ENCODE measurements around the gene MACROD1. TPM values are rescaled to one million over a fixed set of nuclear protein-coding genes. Genes with fewer than 3 reads are reported as not detected.
"Not testable (repeated sequence)": the region's sequence is repeated elsewhere in the genome, so short reads cannot be mapped to it uniquely, and the experiment has no call there.

Gene MACROD1
- total RNA-seq, 1 donor from 2014 or later = 61.4 TPM

DNA sequence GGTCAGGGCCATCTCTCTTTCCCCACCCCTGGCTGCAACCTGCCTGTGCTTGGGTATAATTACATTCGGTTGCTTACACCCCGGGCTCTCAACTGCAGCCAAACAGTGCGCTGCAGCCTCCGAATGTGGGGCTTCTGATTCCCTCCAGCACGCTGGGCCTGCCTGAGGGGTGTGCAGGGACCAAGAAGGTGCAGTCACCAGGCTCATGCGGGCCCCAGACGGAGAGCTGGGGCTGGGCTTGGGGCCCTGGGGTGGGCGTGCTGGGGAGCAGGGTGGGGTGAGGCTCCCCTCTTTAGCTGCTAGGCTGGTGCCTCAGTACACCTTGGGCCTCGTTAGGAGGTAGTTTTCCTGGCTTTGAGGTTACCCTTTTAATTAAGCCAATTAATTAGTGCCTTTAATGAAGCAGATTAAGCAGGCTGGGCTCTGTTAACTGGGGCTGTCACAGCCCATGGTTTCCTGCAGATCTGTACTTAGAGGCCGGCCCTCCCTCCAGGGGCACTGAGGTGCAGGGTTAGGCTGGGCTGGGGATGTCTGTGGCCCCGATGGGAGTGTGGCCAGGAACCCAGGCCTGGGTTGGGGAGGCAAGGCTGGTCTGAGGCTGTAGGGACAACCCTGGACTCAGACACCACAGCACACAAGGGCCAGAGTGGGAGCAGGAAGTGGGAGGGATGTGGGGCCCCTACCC lies 112.8 kb downstream of the MACROD1 start:
- Histone ChIP-seq H3K27me3 (no peaks in the 10 kb centered on the region), H3K36me3 (no peaks in the 10 kb centered on the region), H3K27ac (no peak overlapping the region), H3K9me3 (no peaks in the 10 kb centered on the region), H3K4me1 (peaks cover 13% of the 10 kb centered on the region), H3K4me3 (no peak overlapping the region)
- intact Hi-C loops (cut with DNase I) = no loop called here
- no peak for DNase-seq (ENCODE audit: extremely low spot score in 2 of 2)
- TF ChIP-seq POLR2AphosphoS5 (IDR thresholded peaks at IDR 0.05; ENCODE audit: insufficient read depth in 1 of 2, low read depth in 1 of 2) (no peak), POLR2A (IDR thresholded peaks at IDR 0.05) (no peak)
- TF ChIP-seq, protein P1, sequence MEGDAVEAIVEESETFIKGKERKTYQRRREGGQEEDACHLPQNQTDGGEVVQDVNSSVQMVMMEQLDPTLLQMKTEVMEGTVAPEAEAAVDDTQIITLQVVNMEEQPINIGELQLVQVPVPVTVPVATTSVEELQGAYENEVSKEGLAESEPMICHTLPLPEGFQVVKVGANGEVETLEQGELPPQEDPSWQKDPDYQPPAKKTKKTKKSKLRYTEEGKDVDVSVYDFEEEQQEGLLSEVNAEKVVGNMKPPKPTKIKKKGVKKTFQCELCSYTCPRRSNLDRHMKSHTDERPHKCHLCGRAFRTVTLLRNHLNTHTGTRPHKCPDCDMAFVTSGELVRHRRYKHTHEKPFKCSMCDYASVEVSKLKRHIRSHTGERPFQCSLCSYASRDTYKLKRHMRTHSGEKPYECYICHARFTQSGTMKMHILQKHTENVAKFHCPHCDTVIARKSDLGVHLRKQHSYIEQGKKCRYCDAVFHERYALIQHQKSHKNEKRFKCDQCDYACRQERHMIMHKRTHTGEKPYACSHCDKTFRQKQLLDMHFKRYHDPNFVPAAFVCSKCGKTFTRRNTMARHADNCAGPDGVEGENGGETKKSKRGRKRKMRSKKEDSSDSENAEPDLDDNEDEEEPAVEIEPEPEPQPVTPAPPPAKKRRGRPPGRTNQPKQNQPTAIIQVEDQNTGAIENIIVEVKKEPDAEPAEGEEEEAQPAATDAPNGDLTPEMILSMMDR (IDR thresholded peaks at IDR 0.05) = no peak

DNA sequence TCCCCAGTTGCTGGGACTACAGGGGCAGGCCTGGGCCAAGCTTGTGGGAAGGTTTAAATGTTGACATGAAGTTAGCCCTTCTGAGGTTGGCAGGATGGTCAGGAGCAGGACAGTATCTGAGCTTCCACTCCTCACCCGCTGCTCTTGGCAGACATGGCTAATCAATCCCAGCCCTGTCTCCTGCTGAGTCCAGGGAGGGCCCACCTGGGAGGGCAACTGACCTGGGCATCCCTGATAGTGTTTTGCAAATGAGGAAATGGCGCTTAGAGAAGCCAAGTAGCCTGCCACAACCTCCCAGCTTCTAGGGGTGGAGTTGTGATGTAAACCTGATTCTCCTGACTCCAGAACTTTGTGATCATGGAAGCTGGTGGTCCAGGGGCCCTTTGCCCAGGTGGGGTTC lies 113.5 kb downstream of the MACROD1 start:
- DNase-seq (ENCODE audit: extremely low spot score in 2 of 2) = no peak
- TF ChIP-seq POLR2A (IDR thresholded peaks at IDR 0.05) (no peak), POLR2AphosphoS5 (IDR thresholded peaks at IDR 0.05; ENCODE audit: insufficient read depth in 1 of 2, low read depth in 1 of 2) (no peak)
- TF ChIP-seq, protein P1 (IDR thresholded peaks at IDR 0.05) = no peak
- H3K36me3 ChIP-seq = no peaks in the 10 kb centered on the region
- no peaks in the 10 kb centered on the region for H3K27me3 ChIP-seq
- H3K4me3 ChIP-seq = no peak overlapping the region
- peaks cover 11% of the 10 kb centered on the region for H3K4me1 ChIP-seq
- intact Hi-C loops (cut with DNase I) = no loop called here
- H3K9me3 ChIP-seq = no peaks in the 10 kb centered on the region
- H3K27ac ChIP-seq = no peak overlapping the region

DNA sequence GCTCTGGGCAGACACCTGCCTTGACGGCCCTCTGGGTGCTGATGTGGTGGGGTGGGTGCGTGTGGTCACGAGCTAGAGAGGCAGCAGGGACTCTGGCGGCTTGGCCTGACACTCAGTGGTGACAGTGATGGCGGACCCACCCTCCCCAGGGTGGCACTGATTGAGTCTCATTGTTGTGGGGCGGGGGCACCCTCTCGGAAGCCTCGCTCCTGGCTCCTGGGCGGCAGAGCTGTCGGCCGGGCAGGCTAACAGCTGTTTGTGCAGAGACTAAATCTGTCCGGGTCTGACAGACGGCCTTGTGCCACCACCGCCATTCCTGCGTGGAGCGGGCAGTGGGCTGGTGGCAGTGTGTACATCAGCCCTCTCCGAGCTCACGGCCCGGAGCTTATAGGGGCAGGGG lies 114.6 kb downstream of the MACROD1 start:
- TF ChIP-seq, protein P1 (IDR thresholded peaks at IDR 0.05) = no peak
- TF ChIP-seq POLR2AphosphoS5 (IDR thresholded peaks at IDR 0.05; ENCODE audit: insufficient read depth in 1 of 2, low read depth in 1 of 2) (no peak), POLR2A (IDR thresholded peaks at IDR 0.05) (no peak)
- H3K27ac ChIP-seq = no peak overlapping the region
- intact Hi-C loops (cut with DNase I) = no loop called here
- no peak overlapping the region for H3K4me3 ChIP-seq
- no peaks in the 10 kb centered on the region for H3K36me3 ChIP-seq
- H3K27me3 ChIP-seq = no peaks in the 10 kb centered on the region
- H3K4me1 ChIP-seq = peaks cover 3% of the 10 kb centered on the region
- no peaks in the 10 kb centered on the region for H3K9me3 ChIP-seq
- DNase-seq (ENCODE audit: extremely low spot score in 2 of 2) = no peak

DNA sequence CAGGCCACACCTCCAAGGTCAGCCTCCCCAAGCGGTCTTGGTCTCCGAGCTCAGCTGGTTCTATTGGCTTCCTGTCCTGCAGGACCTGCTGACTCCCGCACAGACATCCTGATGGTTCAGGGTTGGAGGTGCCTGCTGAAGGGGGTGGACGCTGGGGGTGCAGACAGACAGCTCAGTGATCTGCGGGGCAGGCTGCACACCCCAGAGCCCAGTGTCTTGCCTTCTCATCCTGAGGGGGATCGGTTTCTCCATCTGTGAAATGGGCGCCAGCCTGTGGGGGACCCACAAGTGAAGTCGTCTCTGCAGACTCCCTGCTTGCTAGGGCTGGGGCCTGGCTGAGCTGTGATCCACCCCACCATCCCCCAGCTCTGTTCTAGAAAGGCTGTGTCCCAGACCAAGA lies 116.4 kb downstream of the MACROD1 start:
- intact Hi-C loops (cut with DNase I) = no loop called here
- Histone ChIP-seq H3K36me3 (no peaks in the 10 kb centered on the region), H3K4me1 (peaks cover 3% of the 10 kb centered on the region), H3K9me3 (no peaks in the 10 kb centered on the region), H3K27ac (no peak overlapping the region), H3K27me3 (no peaks in the 10 kb centered on the region), H3K4me3 (no peak overlapping the region)
- DNase-seq (ENCODE audit: extremely low spot score in 2 of 2) = no peak
- TF ChIP-seq, protein P1 (IDR thresholded peaks at IDR 0.05) = no peak
- TF ChIP-seq POLR2AphosphoS5 (IDR thresholded peaks at IDR 0.05; ENCODE audit: insufficient read depth in 1 of 2, low read depth in 1 of 2) (no peak), POLR2A (IDR thresholded peaks at IDR 0.05) (no peak)

DNA sequence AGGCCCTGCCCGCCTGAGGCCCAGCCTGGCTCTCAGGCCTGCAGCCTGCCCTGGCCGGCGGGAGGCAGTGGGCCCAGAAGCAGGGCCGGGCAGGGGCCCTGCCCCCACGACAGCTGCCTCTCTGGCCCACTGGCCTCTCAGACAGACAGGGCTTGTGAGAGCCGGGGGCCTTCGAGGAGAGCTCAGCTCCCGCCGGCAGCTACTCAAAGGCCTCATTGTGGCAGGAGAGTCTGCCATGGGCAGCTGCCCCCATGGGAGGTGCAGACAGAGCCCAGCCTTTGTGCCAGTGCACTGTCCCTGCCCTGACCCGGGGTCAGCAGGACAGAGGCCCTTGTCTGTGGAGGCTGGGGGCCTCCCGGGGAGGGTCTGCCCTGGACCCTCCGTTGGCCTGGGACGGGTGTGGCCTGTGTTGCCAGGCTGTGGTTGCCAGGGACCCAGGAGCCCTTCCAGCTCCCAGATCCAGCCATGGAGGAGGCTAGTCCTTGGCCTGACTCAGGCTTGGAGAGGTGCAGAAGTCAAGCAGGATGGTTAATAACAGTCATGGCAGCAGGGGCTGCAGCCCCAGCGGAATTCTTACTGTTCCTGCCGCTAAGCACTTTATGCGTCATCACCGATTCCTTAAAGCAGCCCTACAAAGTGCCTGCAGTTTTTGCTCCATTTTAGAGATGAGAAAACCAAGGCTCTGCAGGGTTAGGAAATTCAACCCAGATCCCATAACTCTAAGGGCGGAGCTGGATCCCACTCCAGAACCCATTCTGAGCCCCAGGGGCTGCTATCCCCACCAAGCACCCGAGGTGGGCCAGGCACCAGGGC lies 117.7 kb downstream of the MACROD1 start:
- Histone ChIP-seq H3K27me3 (no peaks in the 10 kb centered on the region), H3K4me1 (peaks cover 3% of the 10 kb centered on the region), H3K36me3 (no peaks in the 10 kb centered on the region), H3K27ac (no peak overlapping the region), H3K4me3 (no peak overlapping the region), H3K9me3 (no peaks in the 10 kb centered on the region)
- TF ChIP-seq POLR2AphosphoS5 (IDR thresholded peaks at IDR 0.05; ENCODE audit: insufficient read depth in 1 of 2, low read depth in 1 of 2) (no peak), POLR2A (IDR thresholded peaks at IDR 0.05) (no peak)
- TF ChIP-seq, protein P1 (IDR thresholded peaks at IDR 0.05) = no peak
- intact Hi-C loops (cut with DNase I) = no loop called here
- DNase-seq (ENCODE audit: extremely low spot score in 2 of 2) = no peak

DNA sequence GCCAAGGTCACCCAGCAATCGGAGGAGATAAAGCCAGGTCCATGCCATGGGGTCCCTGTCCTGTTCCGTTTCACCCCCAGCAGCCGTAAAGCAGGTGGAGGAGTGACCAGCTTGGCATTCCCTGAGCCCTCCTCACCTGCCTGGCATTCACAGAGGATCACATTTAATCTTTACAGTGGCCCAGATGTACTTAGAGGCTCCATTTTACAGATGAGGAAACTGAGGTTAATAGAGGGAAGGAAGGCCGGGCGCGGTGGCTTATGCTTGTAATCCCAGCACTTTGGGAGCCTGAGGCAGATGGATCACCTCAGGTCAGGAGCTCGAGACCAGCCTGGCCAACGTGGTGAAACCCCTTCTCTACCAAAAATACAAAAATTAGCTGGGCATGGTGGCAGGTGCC lies 118.5 kb downstream of the MACROD1 start:
- H3K9me3 ChIP-seq; H3K27me3 ChIP-seq; H3K4me1 ChIP-seq; H3K4me3 ChIP-seq; H3K27ac ChIP-seq; DNase-seq (ENCODE audit: extremely low spot score in 2 of 2); intact Hi-C loops (cut with DNase I); H3K36me3 ChIP-seq: not testable (repeated sequence)
